Keratinocyte (primary cell): ENCODE results near the gene C14orf93. TPM values are rescaled to one million over a fixed set of nuclear protein-coding genes. Genes with fewer than 3 reads are reported as not detected.

Source experiments
- DNase-seq: peaks from one replicate; pipeline ENCODE4 v3.0.0-alpha.2; 2011; ENCODE audit warnings: low read depth, missing footprints, low spot score
- FAIRE-seq: peaks from 2 replicates; lab custom pipeline; 2011; peaks lifted over from hg19 to GRCh38; lab: Jason Lieb, UNC
- H2AFZ ChIP-seq: 2 replicates; pipeline ENCODE4 v1.6.0; 2012; ENCODE audit warnings: low read length, control low read depth, inconsistent platforms; ENCODE audit not compliant: control insufficient read depth
- H3K27ac ChIP-seq: 2 replicates; pipeline ENCODE4 v1.5.1; 2011; ENCODE audit warnings: low read length; ENCODE audit not compliant: control insufficient read depth, insufficient read depth
- H3K27me3 ChIP-seq: 3 replicates; pipeline ENCODE4 v1.6.0; 2011; ENCODE audit warnings: low read length; ENCODE audit not compliant: control insufficient read depth, insufficient read depth; ENCODE audit errors: extremely low read depth
- H3K36me3 ChIP-seq, 2 experiments: 2 replicates in 1 of 2; 3 replicates in 1 of 2; pipeline ENCODE4 v1.5.1; 2011; ENCODE audit warnings: low read length in 2 of 2, mild to moderate bottlenecking in 1 of 2; ENCODE audit not compliant: control insufficient read depth in 2 of 2, insufficient read depth in 2 of 2; ENCODE audit errors: extremely low read depth in 1 of 2
- H3K4me1 ChIP-seq: 3 replicates; pipeline ENCODE4 v1.5.1; 2011; ENCODE audit warnings: low read length; ENCODE audit not compliant: control insufficient read depth, insufficient read depth; ENCODE audit errors: extremely low read depth
- H3K4me2 ChIP-seq: 3 replicates; pipeline ENCODE4 v1.6.0; 2011; ENCODE audit warnings: low read depth, low read length; ENCODE audit not compliant: control insufficient read depth, insufficient read depth; ENCODE audit errors: extremely low read depth
- H3K4me3 ChIP-seq, 3 experiments: fragments of 200-600 bp in 1 of 3; sonication (generic) in 1 of 3; 2 replicates in 2 of 3; 3 replicates in 1 of 3; pipeline ENCODE4 v1.5.1; 2011 to 2016; ENCODE audit warnings: low read length in 3 of 3, mild to moderate bottlenecking in 3 of 3, control low read depth in 2 of 3, inconsistent platforms in 1 of 3, low read depth in 1 of 3, mixed read lengths in 1 of 3, mixed run types in 1 of 3, moderate library complexity in 1 of 3; ENCODE audit not compliant: control insufficient read depth in 2 of 3, insufficient read depth in 2 of 3; ENCODE audit errors: extremely low read depth in 1 of 3
- H3K79me2 ChIP-seq: 2 replicates; pipeline ENCODE4 v1.6.0; 2012; ENCODE audit warnings: low read length; ENCODE audit not compliant: control insufficient read depth, insufficient read depth
- H3K9ac ChIP-seq: 3 replicates; pipeline ENCODE4 v1.6.0; 2011; ENCODE audit warnings: low read length; ENCODE audit not compliant: control insufficient read depth, insufficient read depth; ENCODE audit errors: extremely low read depth
- H3K9me1 ChIP-seq: 3 replicates; pipeline ENCODE4 v1.6.0; 2011; ENCODE audit warnings: low read length; ENCODE audit not compliant: control insufficient read depth, insufficient read depth; ENCODE audit errors: extremely low read depth
- H3K9me3 ChIP-seq: 2 replicates; pipeline ENCODE4 v1.5.1; 2012; ENCODE audit warnings: low read depth, low read length; ENCODE audit not compliant: control insufficient read depth
- H4K20me1 ChIP-seq: 3 replicates; pipeline ENCODE4 v1.6.0; 2011; ENCODE audit warnings: low read length; ENCODE audit not compliant: control insufficient read depth, insufficient read depth; ENCODE audit errors: extremely low read depth
- CTCF ChIP-seq, 3 experiments: IDR thresholded peaks in 1 of 3; conservative IDR thresholded peaks in 1 of 3; optimal IDR thresholded peaks in 1 of 3; 2 replicates in 2 of 3; 3 replicates in 1 of 3; pipeline versions ENCODE3 to v1.5.1; 2011; ENCODE audit warnings: low read length in 3 of 3, mild to moderate bottlenecking in 3 of 3, moderate library complexity in 2 of 3, control low read depth in 1 of 3, inconsistent platforms in 1 of 3; ENCODE audit not compliant: insufficient read depth in 2 of 3; ENCODE audit errors: extremely low read depth in 1 of 3
- EZH2 ChIP-seq: IDR thresholded peaks from one replicate; pipeline ENCODE4 v1.6.1; 2012; ENCODE audit warnings: inconsistent platforms, mild to moderate bottlenecking, low read length, moderate library complexity
- dilution Hi-C: fragments of 300-500 bp; cut with MboI; formaldehyde crosslinking; loops from one replicate; pipeline ENCODE4 v1.7.0; 2020; ENCODE audit warnings: low sequenced_read_pairs; ENCODE audit not compliant: extremely low pct_ligation_motif_present
- polyA plus RNA-seq, 5 experiments: library from polyadenylated mRNA; depleted of rRNA in 3 of 5; stranded (reverse) in 3 of 5; stranded (forward) in 1 of 5; unstranded in 1 of 5; fragments of >200 nt; gene quantifications; 1 replicate in 1 of 5; 2 replicates in 3 of 5; 3 replicates in 1 of 5; pipeline versions ENCODE4 v1.2.1 to v1.2.3, GENCODE V29; 2011 to 2012; ENCODE audit warnings: missing spikeins in 2 of 5, low read depth in 1 of 5, low replicate concordance in 1 of 5

The C14orf93 gene
- polyA plus RNA-seq, 1 donor (not counting 4 experiments of a cell fraction or from before 2014, with no cell fraction given) = 7.7 TPM

- no peaks in the 10 kb centered on the region for H3K4me1 ChIP-seq
- FAIRE-seq (no peak), DNase-seq (no peak)
- H3K9ac ChIP-seq = no peak overlapping the region
- TF ChIP-seq CTCF (optimal IDR thresholded peaks at IDR 0.05 in 1 of 3, IDR thresholded peaks at IDR 0.05 in 1 of 3, conservative IDR thresholded peaks at IDR 0.05 in 1 of 3; ENCODE audit: extremely low read depth in 1 of 3, insufficient read depth in 2 of 3, low read length in 3 of 3) = no peak
- dilution Hi-C loops = no loop called here
- H3K79me2 ChIP-seq = no peaks in the 10 kb centered on the region
- no peak overlapping the region for H3K4me2 ChIP-seq
- no peak overlapping the region for H3K4me3 ChIP-seq
- no peaks in the 10 kb centered on the region for H3K27me3 ChIP-seq
- H2AFZ ChIP-seq = no peak overlapping the region
- no peaks in the 10 kb centered on the region for H3K9me3 ChIP-seq
- H3K27ac ChIP-seq = no peak overlapping the region
- H3K36me3 ChIP-seq = no peaks in the 10 kb centered on the region
- no peaks in the 10 kb centered on the region for H3K9me1 ChIP-seq
- H4K20me1 ChIP-seq = no peaks in the 10 kb centered on the region
Measured at GRCh38 chr14:23041729-23042128, 31.8 kb upstream of the C14orf93 start.

GRCh38 chr14:23040100-23040499 lies 30.2 kb upstream of the C14orf93 start:
- no peaks in the 10 kb centered on the region for H4K20me1 ChIP-seq
- H3K79me2 ChIP-seq = no peaks in the 10 kb centered on the region
- dilution Hi-C loops = no loop called here
- no peak overlapping the region for H3K27ac ChIP-seq
- no peaks in the 10 kb centered on the region for H3K9me1 ChIP-seq
- H3K9ac ChIP-seq = no peak overlapping the region
- H3K4me2 ChIP-seq = no peak overlapping the region
- FAIRE-seq = no peak
- H3K9me3 ChIP-seq = no peaks in the 10 kb centered on the region
- no peak overlapping the region for H2AFZ ChIP-seq
- H3K4me3 ChIP-seq = no peak overlapping the region
- TF ChIP-seq EZH2 = no peak
- no peak for TF ChIP-seq CTCF (optimal IDR thresholded peaks at IDR 0.05 in 1 of 3, IDR thresholded peaks at IDR 0.05 in 1 of 3, conservative IDR thresholded peaks at IDR 0.05 in 1 of 3; ENCODE audit: extremely low read depth in 1 of 3, insufficient read depth in 2 of 3, low read length in 3 of 3)
- no peak for DNase-seq
- H3K27me3 ChIP-seq = no peaks in the 10 kb centered on the region
- H3K36me3 ChIP-seq = no peaks in the 10 kb centered on the region
- H3K4me1 ChIP-seq = no peaks in the 10 kb centered on the region
